HG03039 (cell line): ENCODE measurements around the gene SLC38A2.
A peak's percentile ranks its signal among the peaks of the same experiment; 100 is the strongest.

Experiments used
- ATAC-seq: cut with Tn5 transposase; IDR thresholded peaks from one replicate; pipeline ENCODE4 v1.9.1; 2021; ENCODE audit warnings: mild to moderate bottlenecking, moderate library complexity; ENCODE audit not compliant: unreplicated experiment

The SLC38A2 gene

DNA sequence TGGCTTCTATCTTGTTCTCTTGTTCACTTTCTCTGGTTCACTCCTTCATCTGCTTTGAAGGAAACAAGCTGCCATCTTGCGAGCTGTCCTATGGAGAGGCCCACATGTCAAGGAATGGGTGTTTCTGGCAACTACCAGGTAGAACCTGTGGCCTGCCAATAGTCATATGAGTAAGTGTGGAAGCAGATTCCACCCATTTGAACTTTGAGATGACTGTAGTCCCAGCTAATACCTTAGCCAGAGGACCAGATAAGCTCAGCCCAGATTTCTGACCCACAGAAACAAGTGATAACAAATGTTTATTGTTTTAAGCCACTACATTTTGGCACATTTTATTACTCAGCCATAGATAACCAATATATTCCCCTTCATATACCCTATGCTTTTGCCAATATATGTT, 4.0 kb upstream of the SLC38A2 start:
- ATAC-seq: no peak

DNA sequence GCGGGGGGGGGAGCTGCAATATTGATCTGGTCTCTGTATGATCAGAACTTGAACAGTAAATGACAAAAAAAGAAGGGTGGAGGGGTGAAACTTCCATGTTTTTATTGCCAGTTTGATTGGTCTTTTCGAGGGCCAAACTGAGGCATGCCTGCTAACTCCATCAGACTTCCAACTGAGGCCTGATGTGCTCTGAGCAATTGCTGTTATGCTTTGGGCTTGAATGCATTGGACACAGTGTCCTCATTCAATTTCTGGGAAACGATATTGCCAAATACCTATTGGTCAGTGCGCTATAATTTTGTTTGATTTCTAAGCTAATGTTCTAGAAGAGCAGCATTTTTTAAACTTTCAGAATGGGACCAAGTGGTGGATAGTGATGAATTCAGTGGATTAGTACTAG, 2.1 kb upstream of the SLC38A2 start:
- no peak for ATAC-seq

DNA sequence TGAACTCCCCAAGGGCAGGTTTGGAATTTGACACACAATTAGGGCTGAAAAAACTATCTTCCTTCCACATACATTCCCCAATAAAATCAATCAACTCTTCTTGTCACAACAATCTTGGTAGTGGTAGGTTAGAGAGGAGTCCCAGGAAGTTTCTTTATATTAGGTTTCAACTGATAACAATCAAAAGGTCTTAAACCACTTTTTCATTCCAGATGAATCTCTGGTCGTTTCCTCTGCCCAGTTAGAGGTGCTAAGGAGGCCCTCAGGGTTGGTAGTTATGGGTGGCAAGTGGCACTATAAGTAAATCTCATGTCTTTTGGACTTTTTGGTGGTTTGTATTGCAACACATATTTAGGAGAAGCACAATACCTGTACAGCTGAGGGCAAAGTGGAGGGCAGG, 1.7 kb upstream of the SLC38A2 start:
- no peak for ATAC-seq

DNA sequence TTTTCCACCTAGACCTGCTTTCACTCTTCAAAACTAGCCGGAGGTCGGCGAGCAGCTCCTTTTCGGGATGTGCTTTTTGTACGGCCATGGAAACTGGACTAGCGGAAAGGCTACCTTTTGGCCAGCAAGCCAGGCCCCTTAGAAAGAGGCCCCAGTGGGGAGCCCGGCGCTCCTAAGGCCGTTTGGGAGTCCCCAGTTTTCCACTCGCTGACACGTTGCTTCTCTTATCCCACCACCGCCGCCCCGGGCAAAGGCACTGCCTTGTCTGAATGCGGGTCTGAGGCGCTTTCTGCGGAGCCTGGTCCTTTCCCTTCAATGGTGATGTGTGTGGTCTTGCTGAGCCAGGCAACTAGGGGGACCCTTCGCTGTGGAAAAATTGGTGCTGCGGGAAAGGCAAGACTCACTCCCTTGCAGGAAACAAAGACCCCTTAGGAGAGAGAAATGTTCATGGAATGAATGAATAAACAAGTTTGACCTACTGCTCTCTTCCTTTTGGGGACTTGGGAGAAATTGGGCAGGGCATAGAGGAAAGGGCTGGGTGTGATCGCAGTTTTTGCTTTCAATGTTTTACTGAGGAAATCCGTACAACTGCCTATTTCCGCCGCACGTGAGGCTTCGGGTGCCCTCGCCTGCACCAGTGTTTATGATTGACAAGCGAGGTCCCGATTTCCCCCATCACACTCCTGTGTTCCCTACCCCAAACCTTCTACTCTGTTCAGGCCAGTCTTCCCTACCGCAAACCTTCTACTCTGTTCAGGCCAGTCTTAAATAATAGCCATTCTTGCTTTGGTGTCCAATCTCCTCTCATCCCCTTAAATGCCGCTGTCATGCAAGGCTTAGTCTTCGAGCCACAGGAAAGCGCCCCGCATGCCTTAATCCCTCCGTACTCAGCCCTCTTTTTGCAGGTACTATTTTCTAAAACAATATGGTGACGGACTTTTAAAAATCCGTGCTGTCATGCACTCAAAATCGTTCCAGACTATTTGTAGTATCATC, 1.0 kb upstream of the SLC38A2 start:
- ATAC-seq: no peak

DNA sequence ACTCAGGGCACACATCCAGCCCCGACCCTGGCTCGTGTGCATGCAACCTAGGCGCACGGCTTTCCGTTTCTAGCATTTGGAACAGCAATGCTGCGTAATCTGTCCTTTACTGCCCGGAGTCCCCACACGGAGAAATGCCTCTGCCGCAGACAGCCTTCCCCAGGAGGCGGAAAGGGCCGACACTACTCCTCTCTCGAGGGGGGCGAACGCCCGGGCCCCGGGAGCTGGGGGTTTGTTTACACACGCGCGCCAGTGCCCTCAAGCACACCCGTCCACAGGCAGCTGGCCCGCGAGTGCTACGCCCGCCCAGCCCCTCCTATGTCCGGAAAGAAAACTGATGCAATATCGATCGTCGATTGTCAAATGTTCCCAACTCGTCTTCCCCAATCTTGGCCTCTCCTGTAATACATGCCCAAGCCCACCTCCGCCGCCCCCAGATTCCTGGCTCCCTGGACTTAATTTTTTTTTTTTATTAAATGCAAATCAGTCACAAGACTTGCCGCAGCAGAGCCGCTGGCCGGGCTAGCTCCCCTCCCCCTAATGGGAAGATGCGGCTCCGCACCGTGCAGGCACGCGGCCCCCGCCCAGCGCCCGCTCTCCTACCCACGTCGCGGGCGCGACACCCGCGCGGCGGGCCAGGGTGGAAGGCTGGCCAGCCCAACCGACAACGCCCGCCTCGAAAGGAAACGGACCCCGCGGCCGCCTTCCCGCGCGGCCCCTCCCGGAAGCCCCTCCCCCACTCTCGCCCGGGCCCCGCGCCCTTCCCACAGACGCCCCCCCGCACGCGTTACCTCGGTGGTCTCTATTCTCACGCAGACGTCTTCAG, 642 bp downstream of the SLC38A2 start:
- ATAC-seq: peak; percentile 17

DNA sequence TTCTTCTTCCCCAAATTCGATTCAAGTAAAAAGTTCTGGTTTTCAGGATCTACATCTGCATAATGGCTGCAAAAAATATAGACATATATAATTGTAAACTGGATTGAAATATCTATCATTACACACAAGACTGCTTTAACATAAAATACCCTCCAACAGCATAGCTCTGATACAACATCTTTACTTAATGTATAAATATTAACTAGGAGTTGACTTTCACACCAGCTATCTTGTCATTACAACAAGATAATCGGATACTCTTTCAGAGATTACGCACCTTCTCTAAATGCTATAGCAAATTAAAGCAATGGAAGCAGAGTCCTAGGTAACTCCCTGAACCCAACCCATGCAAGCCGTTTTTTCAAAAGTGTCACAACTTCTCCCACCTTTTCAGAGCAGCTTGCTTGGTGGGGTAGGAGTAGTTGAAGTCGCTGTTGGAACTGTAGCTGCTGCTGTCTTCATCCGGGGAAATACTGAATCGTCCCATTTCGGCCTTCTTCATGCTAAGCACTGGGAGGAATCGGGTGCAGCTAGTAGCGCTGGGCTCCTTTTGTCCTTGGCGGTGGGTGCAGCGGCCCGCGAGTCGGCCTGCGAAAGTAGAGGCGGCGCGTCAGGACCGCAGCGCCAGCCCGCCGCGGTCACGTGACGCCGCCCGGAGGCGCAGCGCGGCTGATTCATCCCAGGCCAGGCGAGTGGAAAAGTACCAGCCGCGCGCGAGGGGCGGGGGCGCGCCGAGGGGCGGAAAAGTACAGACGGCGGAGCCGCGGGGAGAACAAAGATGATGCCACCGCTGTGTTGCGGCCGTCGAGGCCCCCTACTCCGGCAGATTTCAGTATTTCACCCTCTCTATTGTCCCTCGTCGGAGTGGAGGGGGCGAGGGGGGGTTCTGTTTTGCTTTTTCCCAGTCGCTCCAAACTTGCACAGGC, 1.5 kb downstream of the SLC38A2 start:
- ATAC-seq: peak; percentile 36

DNA sequence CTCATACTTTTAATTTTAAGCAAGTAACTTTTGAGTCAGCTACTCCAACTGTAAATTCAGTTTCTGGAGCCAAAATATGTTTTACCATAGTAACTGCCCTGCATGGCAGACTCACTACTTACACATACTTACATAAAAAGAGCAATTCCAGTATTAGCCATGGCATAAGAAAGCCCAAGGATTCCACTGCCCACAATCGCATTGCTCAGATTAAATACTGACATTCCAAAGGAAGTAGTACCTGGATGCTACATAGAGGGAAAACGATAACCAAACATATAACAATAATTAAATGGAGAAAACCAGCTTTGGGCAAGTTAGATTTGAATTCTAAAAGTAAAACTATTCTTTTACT, 2.2 kb downstream of the SLC38A2 start:
- no peak for ATAC-seq

DNA sequence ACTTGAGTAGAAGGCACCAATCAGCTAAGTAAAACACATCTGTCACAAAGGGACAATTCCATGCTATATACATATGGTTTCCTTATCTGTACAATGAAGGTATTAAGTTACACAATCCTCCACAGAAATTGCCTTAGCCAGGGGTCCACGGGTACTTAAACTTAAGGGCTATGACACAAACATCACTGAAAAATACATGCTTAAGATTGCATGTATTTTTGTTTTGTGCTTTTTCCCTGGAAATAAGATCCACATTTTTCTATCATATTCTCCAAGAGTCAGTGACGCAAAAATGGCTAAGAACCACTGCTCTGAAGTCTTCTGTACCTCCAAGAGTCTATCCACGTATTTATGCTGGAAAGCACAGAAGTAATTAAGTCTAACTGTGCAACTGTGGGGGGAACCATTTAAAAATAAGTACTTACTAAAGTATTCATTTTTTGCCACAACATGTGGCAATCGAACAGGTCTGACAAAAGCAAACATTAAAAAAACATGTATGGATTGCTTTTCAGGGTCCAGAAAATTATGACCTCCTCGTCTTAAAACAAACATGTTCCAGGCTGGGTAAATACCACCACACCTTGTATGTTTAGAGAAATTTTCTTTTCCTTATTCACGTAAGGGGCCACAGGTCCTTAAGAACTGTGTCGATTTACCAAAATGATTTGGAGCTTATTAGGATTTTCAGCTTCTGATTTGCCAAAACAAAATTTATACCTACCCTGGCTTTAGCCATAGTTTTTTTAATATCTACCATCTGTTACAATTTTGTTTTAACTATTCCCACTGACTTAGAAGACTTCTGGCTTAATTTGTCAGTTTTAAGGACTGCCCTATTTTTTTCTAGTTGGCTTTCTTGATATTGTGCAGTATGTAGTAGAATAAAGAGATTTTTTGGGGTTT, 2.8 kb downstream of the SLC38A2 start:
- no peak for ATAC-seq

DNA sequence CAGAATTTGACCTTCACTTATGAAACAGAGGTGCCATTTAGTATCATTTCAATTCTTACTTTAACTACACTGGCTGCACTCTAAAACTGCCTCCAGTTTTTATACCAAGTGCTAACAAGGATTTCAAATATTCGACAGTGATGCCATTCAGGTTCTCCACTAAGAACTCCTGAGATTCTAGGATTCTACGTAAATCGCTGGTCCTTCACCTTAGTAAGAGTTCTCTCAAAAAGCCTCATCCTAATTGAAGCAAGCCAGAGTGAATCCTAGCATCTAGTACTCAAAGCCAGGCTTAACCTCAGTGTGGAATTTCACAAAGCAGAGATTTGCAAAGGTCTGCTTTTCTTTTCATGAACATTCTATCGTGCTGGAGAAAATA, 3.5 kb downstream of the SLC38A2 start:
- ATAC-seq: no peak

DNA sequence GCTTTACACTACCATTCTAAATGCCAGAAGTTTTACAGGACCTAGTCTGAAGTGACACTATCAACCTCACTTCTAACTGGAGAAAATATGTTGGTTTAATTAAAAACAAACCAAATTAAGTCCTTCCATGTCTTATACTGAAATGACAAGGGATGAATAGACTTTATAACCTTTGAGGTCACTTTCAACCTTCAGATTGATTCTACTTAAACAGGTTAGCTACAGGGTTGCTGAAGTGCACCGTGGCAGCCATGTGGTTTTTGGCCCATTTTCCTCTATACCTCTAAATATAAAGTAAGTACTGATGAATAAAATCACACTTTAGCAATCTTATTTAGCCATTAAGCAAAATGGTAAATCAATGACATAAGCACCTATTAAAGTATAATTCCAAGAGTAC, 3.9 kb downstream of the SLC38A2 start:
- no peak for ATAC-seq

DNA sequence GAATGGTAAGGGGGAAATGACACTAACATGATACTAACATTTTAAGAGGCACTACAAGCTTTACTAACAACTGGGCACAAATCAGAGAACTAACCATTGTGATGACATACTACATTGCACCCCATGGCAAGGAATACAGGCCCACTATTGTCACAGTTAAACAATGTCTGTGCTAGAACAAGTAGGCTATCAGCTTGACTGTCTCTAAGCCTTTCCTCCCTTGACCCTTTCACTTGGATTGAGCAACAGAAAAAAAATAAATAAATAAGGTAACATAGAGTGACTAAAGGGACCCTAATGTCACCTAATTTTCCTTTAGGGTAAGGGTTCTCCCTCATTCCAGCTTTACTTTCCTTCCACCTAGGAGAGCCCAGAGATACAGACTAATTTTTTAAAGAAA, 4.4 kb downstream of the SLC38A2 start:
- no peak for ATAC-seq

DNA sequence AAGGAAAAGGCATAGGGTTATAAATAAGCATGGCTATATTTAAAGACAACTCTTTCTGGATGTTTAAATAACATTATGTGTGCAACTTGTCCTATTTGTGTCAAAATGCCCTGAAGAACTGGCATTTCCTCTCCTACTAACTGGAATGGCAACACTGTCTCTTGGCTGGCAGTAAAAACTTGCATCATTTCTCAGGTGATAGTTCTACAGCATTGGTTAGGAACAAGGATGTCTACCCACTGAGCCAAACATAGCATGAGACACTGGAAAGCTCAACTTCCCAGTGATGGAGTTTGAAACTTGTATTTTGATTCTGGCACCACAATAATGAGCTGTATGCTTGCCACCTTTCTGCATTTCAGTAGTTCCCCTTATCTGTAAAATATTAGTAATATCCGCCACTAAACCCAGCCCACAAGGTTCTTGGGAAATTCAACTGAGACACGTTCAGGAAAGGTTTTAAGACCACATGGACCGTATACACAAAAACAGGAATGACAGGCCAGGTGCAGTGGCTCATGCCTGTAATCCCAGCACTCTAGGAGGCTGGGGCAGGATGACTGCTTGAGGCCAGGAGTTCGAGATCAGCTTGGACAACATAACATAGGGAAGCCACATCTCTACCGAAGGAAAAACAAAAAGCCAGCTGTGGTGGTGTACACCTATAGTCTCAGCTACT, 5.1 kb downstream of the SLC38A2 start:
- ATAC-seq: no peak

DNA sequence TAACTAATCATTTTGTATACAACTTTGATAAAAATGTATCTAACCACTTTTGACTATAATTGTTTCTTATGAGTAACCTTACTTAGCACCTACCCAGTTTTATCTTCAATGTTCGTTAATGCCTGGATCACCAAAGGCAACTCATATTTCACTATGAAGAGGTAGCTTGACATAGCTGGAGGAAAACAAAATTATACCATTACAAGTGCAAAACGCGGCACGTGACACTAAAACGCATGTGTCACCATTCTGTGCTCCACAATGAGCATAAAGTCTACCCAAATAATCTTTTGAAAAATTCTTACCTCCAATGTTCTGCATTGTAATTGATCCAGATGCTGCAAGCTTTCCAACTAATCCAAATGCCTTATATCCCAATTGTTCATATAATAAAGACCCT, 5.8 kb downstream of the SLC38A2 start:
- no peak for ATAC-seq

DNA sequence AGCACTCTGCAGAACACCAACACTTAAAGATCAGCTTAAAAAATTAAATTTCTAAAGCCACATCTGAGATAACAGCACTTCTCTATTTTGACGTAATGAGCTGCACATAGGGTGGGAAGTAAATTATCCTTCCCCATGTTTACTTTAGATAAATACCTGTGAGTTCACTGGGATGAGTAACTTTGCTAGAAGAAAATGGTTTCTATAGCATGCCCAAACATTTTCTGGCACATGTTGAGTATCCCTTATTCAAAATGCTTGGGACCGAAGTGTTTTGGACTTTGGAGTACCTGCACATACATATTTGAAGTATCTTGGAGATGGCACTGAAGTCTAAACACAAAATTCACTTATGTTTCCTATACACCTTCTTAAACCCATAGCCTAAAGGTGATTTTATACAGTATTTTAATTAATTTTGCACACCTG, 6.6 kb downstream of the SLC38A2 start:
- no peak for ATAC-seq

DNA sequence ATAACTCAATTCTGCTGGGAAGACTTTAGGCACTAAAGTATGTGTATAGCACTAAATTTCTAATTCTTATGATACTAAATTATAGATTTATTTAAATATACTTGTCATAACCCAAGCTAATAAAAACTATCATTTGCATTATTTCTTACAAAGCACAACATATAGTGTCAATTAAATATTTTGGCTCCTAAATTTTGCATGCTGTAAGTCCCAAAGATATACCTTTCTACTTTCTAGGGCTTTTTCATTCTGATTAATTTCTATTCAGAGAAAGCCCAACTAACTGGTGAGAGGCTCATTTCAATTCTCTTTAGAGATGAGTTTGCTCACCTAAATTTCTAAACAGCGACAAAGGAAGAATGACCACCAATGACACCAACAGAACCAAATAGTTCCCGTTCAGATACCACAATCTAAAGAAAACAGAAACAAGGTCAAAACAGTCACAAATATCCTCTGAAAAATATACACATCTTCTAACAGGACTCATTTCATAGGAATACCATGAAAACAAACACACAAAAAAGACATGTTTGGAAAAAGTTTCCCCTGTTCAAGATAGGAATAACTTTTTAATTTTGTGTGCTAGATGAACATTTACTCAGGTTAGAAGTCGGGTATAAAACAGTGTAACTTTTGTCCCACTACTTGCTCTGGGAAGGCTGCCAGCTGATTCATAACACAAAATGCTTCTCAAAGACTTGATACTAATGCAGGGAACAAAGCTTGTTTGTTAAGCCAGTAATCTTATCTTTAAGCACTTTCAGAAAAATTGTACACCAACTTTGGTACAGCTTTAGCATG, 7.6 kb downstream of the SLC38A2 start:
- ATAC-seq: no peak

DNA sequence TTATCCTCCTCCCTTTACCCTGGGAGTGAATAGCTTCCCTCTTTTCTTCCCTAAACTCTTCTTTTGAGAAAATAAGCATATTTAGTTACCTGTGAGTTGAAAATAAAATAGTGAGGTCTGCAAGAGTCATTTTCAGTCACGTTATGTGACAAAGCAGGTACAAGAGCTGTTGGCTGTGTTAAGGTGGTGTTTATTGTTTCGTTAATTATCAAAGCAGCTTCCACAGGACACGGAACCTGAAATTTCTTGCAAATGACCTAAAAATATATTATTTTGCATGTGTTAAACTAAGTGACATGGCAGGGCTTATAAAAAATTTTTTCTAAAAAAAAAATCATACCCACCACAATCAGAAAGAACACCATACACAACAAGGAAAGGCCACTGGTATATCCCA, 8.3 kb downstream of the SLC38A2 start:
- no peak for ATAC-seq

DNA sequence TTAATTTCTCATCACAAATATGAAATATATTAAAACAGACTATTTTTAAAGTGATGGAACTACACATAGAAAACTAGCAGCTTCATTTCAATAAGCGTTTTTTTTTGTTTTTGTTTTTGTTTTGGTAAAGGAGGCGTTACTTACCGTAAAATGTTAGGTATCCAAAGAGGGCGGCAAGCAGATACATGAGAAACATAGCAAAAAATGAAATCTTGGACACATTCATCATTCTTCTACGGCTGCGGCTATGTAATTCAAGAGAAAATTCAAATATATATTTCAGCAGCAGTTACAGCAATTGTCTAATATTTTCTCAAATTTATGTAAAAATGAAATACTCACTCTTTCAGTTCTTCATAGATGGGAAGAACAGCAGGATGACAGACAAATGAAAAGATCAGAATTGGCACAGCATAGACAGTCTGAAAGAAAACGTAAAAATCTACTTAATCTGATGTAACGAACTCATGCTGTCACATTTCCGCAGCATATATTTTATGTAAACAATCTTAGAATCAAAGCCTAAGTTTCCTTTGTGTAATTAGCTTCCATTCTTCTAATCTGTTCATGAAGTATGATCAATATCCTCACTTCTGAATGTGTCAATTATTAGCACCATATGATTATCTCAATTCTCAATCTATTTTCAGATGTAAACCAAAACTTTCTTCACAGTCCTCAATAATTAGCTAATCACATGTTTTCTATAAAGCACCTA, 8.8 kb downstream of the SLC38A2 start:
- ATAC-seq: no peak
